NOMO-1 treated with DMSO at 0.1 percent for 48 hours (cell line): Measurements from ENCODE around the gene SCAP.

Experiments used
- DNase-seq: peaks from one replicate; lab custom pipeline; 2025; ENCODE audit not compliant: unreplicated experiment; lab: John Stamatoyannopoulos, UW

The SCAP gene

DNA sequence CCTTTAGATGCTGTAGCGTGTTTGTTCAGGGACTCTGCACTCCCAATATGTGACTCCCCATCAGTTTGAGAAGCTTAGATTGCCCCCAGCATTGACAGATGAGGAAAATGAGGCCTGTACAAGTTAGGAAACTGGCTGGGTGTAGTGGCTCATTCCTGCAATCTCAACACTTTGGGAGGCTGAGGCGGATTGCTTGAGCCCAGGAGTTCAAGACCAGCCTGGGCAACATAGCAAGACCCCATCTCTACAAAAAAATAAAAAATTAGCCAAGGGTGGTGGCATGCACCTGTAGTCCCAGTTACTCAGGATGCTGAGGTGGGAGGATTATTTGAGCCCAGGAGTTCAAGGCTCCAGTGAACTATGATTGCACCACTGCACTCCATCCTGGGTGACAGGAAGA is 108.9 kb downstream of the SCAP start:
- DNase-seq: no peak

DNA sequence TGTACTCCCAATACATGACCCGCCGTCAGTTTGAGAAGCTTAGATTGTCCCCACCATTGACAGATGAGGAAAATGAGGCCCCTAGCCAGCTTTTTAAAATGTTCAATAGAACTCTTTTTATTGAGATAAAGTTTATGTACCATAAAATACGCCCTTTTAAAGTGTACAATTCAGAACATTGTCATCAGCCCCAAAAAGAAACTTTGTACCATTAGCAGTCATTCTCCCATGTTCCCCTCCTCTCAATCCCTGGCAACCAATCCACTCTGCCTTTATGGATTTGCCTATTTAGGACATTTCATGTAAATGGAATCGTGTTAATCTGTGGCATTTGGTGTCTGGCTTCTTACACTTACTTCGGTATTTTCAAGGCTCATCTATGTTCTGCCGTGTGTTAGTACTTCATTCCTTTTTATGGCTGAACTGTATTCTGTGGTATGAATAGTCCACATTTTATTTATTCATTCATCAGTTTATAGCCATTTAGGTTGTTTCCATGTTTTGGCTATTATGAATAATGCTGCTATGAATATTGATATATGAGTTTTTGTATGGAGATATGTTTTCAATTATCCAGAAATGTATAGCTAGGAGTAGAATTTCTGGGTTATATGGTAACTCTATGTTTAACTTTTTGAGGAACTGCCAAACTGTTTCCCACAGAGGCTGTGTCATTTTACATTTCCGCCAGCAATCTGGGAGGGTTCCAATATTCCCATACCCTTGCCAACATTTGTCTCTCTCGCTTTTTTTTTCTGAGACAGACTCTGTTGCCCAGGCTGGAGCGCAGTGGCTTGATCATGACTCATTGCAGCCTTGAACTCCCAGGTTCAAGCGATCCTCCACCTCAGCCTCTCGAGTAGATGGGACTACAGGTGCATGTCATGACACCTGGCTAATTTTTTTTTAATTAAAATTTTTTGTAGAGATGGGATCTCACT is 110.3 kb downstream of the SCAP start:
- DNase-seq: no peak
